Measurements from ENCODE around the gene ANKRD39. TPM values are rescaled to one million over a fixed set of nuclear protein-coding genes. Genes with fewer than 3 reads are reported as not detected.

Gene ANKRD39
- total and polyA plus RNA-seq, 2 of the 8 experiments (the other 6 are each of a cell fraction or from before 2014, with no cell fraction given): 18.5 to 21.3 TPM

DNA sequence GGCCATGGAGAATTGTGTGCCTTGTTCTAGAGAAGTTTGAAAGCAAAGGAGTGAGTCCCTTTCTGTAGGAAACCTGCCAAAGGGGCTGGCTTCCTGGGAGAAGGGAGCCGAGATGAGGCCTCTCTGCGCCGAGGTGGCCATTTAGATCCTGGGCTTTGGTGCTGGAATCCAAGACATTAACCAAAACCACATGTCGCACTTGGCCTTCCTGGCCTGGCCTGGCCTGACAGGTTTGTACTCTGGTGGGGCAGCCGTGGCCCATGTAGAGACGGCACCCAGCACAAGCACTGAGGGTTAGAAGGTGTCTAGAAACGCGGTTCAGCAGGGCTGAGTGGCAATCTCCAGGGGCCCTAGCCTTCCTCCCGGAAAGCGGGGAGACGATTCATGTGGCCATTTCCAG lies 34.6 kb downstream of the ANKRD39 start (continued):
- TF ChIP-seq, protein P1, sequence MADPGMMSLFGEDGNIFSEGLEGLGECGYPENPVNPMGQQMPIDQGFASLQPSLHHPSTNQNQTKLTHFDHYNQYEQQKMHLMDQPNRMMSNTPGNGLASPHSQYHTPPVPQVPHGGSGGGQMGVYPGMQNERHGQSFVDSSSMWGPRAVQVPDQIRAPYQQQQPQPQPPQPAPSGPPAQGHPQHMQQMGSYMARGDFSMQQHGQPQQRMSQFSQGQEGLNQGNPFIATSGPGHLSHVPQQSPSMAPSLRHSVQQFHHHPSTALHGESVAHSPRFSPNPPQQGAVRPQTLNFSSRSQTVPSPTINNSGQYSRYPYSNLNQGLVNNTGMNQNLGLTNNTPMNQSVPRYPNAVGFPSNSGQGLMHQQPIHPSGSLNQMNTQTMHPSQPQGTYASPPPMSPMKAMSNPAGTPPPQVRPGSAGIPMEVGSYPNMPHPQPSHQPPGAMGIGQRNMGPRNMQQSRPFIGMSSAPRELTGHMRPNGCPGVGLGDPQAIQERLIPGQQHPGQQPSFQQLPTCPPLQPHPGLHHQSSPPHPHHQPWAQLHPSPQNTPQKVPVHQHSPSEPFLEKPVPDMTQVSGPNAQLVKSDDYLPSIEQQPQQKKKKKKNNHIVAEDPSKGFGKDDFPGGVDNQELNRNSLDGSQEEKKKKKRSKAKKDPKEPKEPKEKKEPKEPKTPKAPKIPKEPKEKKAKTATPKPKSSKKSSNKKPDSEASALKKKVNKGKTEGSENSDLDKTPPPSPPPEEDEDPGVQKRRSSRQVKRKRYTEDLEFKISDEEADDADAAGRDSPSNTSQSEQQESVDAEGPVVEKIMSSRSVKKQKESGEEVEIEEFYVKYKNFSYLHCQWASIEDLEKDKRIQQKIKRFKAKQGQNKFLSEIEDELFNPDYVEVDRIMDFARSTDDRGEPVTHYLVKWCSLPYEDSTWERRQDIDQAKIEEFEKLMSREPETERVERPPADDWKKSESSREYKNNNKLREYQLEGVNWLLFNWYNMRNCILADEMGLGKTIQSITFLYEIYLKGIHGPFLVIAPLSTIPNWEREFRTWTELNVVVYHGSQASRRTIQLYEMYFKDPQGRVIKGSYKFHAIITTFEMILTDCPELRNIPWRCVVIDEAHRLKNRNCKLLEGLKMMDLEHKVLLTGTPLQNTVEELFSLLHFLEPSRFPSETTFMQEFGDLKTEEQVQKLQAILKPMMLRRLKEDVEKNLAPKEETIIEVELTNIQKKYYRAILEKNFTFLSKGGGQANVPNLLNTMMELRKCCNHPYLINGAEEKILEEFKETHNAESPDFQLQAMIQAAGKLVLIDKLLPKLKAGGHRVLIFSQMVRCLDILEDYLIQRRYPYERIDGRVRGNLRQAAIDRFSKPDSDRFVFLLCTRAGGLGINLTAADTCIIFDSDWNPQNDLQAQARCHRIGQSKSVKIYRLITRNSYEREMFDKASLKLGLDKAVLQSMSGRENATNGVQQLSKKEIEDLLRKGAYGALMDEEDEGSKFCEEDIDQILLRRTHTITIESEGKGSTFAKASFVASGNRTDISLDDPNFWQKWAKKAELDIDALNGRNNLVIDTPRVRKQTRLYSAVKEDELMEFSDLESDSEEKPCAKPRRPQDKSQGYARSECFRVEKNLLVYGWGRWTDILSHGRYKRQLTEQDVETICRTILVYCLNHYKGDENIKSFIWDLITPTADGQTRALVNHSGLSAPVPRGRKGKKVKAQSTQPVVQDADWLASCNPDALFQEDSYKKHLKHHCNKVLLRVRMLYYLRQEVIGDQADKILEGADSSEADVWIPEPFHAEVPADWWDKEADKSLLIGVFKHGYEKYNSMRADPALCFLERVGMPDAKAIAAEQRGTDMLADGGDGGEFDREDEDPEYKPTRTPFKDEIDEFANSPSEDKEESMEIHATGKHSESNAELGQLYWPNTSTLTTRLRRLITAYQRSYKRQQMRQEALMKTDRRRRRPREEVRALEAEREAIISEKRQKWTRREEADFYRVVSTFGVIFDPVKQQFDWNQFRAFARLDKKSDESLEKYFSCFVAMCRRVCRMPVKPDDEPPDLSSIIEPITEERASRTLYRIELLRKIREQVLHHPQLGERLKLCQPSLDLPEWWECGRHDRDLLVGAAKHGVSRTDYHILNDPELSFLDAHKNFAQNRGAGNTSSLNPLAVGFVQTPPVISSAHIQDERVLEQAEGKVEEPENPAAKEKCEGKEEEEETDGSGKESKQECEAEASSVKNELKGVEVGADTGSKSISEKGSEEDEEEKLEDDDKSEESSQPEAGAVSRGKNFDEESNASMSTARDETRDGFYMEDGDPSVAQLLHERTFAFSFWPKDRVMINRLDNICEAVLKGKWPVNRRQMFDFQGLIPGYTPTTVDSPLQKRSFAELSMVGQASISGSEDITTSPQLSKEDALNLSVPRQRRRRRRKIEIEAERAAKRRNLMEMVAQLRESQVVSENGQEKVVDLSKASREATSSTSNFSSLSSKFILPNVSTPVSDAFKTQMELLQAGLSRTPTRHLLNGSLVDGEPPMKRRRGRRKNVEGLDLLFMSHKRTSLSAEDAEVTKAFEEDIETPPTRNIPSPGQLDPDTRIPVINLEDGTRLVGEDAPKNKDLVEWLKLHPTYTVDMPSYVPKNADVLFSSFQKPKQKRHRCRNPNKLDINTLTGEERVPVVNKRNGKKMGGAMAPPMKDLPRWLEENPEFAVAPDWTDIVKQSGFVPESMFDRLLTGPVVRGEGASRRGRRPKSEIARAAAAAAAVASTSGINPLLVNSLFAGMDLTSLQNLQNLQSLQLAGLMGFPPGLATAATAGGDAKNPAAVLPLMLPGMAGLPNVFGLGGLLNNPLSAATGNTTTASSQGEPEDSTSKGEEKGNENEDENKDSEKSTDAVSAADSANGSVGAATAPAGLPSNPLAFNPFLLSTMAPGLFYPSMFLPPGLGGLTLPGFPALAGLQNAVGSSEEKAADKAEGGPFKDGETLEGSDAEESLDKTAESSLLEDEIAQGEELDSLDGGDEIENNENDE (IDR thresholded peaks at IDR 0.05; ENCODE audit: insufficient replicate concordance, low read length): no peak
- TF ChIP-seq CREB1 (IDR thresholded peaks at IDR 0.05) (no peak), RXRA (IDR thresholded peaks at IDR 0.05; ENCODE audit: insufficient read depth, low read depth, low read length) (no peak)

All from H1 (cell line).